ENCODE results near the gene SPTY2D1.
"Not testable (repeated sequence)": the region's sequence is repeated elsewhere in the genome, so short reads cannot be mapped to it uniquely, and the experiment has no call there.

Gene SPTY2D1, protein sequence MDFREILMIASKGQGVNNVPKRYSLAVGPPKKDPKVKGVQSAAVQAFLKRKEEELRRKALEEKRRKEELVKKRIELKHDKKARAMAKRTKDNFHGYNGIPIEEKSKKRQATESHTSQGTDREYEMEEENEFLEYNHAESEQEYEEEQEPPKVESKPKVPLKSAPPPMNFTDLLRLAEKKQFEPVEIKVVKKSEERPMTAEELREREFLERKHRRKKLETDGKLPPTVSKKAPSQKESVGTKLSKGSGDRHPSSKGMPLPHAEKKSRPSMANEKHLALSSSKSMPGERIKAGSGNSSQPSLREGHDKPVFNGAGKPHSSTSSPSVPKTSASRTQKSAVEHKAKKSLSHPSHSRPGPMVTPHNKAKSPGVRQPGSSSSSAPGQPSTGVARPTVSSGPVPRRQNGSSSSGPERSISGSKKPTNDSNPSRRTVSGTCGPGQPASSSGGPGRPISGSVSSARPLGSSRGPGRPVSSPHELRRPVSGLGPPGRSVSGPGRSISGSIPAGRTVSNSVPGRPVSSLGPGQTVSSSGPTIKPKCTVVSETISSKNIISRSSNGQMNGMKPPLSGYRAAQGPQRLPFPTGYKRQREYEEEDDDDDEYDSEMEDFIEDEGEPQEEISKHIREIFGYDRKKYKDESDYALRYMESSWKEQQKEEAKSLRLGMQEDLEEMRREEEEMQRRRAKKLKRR

DNA sequence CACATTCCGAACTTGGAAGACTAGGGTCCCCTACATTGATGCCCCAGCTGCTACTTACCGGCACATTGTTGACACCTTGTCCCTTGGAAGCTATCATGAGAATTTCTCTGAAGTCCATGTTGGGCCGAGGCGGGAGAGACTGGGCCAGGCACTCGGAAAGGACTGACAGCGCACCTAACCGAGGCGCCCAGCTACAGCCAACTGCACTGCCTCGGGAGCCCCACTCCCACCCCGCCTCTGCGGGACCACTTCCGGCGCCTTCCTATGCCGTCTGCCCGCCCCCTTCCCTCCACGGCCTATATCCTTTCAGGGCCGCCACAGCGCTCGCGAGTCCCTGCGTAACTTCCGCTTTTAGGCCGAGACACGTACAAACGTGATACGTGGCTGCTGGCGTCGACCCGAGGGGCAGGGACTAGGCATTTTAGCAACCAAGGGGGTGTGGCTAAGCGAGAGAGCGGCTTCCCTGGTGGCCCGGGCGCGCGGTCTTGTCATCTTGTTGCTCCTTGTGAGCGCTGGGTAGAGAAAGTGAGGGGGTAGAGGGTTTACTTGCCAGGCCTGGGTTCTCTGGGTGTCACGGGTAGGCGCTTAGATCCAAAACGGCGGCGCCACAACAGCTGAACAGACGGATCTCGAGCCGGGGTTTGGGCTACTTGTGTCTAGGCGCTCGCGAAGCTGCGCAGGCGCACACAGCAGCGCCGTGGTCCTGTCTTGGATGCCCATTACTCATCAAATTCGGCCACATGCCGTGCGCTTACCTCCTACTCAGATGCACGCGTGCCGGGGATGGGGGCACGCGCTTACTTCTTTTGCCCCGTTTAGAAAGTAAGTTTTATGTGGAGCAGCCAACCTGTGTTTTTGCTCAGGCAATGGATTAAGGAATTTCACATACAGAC lies at the start of gene SPTY2D1:
TSS of gene SPTY2D1 (minus strand) at position 203 of the 893 bp plus-strand sequence. CDS start at position 118, 85 bp downstream.
- DNase-seq (ENCODE audit: low spot score): peak; percentile 69

DNA sequence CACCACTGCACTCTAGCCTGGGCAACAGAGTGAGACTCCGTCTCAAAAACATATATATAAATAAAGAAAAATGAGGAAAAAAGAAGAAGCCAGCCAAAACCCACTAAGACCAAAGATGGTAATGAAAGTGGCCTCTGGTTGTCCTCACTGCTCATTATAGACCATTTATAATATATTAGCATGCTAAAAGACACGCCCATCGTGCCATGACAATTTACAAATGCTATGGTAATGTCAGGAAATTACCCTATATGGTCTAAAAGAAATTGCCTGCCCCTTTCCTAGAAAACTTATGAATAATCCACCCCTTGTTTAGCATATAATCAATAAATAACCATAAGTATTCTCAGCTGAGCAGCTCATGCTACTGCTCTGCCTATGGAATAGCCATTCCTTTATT lies 48.3 kb upstream of the SPTY2D1 start:
- DNase-seq (ENCODE audit: low spot score): no peak

DNA sequence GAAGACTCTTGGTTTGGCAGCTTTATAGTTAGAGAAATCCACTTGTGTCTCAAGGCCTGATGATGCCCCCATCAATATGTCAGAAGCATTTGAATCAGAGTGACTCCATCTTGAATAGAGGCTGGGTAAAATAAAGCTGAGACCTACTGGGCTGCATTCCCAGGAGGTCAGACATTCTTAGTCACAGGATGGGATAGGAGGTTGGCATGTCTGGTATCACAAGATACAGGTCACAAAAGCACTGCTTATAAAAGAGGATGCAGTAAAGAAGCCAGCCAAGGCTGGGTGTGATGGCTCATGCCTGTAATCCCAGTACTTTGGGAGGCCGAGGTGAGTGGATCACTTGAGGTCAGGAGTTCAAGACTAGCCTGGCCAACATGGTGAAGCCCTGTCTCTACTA lies 47.8 kb upstream of the SPTY2D1 start:
- not testable (repeated sequence) for DNase-seq (ENCODE audit: low spot score)

DNA sequence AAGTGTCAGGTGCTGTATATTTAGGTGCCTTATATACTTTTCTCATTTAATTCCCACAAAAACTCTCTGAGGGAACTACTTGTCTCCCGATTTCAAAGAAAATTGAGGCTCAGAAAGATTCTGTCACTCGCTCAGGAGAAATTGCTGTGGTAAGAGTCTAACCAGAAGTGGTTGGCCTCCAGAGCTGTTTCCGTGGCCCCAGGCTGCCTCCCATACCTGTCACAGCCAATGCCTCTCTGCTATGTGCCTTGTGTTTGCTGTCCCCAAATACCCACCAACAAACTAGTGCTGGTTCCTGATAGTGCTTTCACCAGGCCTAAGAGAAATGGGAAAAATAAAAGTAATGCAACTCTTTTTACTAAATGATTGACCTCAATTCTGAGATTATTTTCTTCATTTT lies 43.4 kb upstream of the SPTY2D1 start:
- no peak for DNase-seq (ENCODE audit: low spot score)

DNA sequence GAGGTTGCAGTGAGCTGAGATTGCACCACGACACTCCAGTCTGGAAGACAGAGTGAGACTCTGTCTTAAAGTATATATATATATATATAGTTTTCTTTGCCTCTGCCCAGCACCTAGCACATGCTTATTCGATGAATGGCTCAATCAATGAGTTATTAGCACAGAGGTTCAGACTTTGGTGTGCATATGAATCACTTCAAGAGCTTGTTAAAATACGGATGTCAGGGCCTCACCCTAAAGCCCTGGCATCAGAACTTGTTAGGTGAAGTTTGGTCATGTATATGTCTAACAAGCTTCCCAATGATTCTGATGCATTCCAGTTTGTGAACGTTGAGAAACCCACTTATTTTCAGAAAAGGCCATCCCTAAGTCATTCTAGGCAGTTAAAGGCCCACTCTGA lies 42.7 kb upstream of the SPTY2D1 start:
- no peak for DNase-seq (ENCODE audit: low spot score)

DNA sequence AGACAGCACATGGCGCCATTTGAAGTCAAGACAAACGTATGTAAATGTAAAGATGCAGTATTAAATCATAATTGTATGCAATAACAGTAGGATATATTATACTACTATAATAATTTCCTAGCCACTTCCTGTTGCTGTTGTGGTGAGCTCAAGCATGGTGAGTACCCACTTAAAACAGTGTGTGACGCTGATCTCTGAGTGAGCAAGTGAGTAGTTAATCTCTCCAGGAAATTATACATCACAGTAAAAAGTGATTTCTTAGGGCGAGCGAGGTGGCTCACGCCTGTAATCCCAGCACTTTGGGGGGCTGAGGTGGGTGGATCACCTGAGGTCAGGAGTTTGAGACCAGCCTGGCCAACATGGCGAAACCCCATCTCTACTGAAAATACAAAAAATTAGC lies 38.1 kb upstream of the SPTY2D1 start:
- not testable (repeated sequence) for DNase-seq (ENCODE audit: low spot score)

DNA sequence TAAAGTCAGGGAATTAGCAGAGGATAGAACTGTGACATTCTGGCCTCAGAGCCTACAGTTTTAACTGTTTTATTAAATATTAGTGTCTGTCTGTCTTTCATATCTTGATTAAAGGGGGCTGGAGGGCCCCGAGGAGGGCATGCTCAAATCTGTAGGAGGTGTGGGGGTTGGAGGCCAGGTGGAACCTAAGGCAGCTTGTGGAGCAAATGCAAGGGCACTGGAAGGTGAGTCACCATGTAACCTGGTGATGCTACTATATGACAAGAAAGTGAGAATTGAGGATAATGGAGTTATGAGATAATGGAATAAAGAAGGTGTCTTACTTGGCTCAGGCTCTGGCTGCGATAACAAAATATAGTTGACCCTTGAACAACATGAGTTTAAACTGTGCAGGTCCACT lies 37.1 kb upstream of the SPTY2D1 start:
- no peak for DNase-seq (ENCODE audit: low spot score)

DNA sequence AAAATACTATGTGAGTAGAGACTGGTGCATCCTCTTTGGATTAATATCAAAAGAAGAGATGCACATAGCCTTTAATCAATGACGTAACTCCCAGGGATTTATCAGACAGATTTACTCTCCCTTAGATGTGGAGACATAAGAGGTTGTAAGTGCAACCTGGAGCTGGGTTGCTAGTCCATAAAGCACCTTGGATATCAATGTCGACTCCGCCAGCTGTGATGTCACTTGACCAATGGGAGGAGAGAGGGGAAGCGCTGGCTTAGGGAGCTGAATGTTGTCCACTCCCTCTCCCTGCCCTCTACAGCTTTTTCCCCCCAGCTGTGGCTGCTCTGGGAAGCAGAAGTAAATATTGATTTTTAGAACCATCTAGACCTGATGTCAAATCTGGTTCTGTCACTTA lies 35.6 kb upstream of the SPTY2D1 start:
- DNase-seq (ENCODE audit: low spot score): no peak

DNA sequence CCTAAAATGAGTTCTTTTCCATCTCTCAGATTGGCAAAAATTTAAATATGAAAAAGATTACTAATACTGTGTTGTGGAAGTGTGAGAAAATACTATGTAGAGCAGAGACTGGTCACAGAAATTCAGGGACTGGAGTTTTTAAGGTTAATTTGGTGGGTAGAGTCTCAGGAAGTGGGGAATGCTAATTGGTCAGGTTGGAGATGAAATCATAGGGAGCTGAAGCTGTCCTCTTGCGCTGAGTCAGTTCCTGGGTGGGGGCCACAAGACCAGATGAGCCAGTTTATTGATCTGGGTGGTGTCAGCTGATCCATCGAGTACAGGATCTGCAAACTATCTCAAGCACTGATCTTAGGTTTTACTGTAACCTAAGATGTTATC lies 35.1 kb upstream of the SPTY2D1 start:
- DNase-seq (ENCODE audit: low spot score): no peak

DNA sequence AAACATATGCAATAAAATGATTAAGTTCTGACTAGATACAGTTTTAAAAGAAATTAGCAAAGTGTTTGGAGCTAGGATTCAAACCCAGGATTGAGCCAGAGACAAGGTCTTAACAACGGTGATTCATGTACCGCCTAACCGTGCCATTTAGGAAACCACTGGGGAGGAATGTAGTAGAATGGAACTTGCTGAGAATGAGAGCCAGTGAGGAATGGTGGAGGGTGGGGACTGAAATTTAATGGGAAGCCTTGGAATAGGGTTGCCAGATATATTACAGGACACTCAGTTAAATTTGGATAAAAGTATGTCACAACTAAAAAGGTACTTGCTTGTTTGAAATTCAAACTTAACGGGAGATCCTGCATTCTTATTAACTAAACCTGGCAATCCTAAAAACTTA lies 34.0 kb upstream of the SPTY2D1 start:
- no peak for DNase-seq (ENCODE audit: low spot score)

DNA sequence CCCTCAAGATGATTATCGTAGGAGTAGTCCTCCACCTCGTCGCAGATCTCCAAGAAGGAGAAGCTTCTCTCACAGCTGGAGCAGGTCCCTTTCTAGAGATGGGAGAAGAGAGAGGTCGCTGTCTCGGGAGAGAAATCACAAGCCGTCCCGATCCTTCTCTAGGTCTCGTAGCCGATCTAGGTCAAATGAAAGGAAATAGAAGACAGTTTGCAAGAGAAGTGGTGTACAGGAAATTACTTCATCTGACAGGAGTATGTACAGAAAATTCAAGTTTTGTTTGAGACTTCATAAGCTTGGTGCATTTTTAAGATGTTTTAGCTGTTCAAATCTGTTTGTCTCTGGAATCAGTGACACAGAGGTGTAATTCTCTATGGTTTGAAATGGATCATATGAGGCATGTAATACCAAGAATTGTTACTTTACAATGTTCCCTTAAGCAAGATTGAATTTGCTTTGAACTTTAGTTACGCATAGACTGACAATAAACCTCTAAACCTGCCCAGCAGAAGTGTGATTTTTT lies 31.3 kb upstream of the SPTY2D1 start:
- DNase-seq (ENCODE audit: low spot score): not testable (repeated sequence)

DNA sequence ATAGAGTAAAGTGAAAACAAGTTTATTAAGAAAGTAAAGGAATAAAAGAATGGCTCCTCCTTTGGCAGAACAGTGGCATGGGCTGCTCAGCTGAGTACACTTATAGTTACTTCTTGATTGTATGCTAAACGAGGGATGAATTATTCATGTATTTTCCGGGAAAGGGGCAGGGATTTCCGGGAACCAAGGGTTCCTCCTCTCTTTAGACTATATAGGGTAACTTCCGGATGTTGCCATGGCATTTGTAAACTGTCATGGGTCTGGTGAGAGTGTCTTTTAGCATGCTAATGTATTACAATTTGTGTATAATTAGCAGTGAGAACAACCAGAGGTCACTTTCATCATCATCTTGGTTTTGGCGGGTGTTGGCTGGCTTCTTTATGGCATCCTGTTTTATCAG lies 23.5 kb upstream of the SPTY2D1 start:
- no peak for DNase-seq (ENCODE audit: low spot score)

DNA sequence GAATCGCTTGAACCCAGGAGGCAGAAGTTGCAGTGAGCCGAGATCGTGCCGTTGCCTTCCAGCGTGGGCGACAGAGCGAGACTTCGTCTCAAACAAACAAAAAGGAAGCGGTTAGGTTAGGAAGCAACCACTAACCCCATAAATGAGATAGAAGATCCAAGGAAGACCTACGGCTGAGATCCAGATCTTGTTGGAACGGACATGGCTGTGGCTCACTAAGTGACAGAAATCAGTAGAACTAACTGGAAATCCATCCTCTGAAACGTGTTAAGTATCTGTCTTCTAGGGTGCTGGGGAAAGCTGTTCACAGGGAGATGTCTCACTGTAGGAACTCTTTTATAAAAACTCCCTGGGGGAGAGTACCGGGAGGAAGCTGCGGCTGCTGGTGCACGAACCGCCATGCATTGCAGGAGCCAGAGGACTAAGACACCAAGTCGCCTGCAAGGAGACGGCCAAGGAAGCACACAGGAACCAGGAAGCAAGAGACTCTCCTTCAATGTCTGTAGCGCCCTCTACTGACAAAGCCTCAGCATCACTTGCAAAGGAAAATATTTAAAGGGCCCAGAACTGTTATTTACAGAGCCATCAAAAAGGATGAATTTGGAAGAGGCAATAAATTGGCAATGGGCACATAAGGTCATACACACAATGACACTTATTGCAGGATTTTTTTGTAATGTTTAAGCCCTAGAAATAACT lies 16.9 kb upstream of the SPTY2D1 start:
- DNase-seq (ENCODE audit: low spot score): peak; percentile 29

DNA sequence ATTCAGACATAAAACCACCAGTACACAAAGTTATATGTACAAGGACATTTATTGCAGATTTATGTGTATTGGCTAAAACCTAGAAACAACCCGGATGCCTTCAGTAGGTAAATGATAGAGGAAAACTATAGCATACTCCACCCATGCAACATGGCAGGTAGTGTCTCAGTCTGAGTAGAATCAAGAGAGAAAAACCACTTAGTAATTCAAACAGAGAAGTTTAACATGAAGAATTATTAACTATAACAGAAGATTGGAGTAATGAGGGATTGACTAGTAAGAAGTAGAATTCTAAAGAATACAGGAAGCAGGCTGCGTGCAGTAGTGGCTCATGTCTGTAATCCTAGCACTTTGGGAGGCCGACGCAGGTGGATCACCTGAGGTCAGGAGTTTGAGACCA lies 16.2 kb upstream of the SPTY2D1 start:
- DNase-seq (ENCODE audit: low spot score): no peak

DNA sequence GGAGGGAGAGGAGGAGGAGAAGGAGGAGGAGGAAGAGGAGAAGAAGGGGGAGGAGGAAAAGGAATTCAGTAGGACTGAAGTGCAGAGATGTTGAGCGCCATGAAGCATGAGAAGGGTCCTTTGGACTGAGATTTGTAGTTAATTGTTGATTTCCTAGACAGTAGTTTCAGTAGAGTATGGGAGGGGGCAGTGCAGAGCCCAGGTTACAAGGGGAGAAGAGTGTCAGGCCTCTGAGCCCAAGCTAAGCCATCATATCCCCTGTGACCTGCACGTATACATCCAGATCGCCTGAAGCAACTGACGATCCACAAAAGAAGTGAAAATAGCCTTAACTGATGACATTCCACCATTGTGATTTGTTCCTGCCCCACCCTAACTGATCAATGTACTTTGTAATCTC lies 8.9 kb upstream of the SPTY2D1 start:
- DNase-seq (ENCODE audit: low spot score): not testable (repeated sequence)

DNA sequence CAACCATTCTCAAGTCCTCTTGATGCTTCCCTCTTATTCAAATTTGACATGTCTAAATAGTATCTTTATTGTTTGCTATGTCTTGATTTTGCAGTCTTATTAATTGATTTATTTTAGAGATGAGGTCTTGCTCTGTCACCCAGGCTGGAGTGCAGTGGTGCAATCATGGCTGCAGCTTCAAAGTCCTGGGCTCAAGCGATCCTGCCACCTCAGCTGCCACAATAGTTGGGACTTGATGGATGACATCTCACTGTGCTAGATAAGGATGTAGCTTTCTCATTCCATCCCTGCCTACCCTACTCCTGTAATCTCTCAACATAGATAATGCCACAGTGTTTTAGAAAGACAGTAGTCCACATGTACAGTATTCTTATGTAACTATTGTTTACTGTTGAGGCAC lies 7.5 kb upstream of the SPTY2D1 start:
- DNase-seq (ENCODE audit: low spot score): no peak

DNA sequence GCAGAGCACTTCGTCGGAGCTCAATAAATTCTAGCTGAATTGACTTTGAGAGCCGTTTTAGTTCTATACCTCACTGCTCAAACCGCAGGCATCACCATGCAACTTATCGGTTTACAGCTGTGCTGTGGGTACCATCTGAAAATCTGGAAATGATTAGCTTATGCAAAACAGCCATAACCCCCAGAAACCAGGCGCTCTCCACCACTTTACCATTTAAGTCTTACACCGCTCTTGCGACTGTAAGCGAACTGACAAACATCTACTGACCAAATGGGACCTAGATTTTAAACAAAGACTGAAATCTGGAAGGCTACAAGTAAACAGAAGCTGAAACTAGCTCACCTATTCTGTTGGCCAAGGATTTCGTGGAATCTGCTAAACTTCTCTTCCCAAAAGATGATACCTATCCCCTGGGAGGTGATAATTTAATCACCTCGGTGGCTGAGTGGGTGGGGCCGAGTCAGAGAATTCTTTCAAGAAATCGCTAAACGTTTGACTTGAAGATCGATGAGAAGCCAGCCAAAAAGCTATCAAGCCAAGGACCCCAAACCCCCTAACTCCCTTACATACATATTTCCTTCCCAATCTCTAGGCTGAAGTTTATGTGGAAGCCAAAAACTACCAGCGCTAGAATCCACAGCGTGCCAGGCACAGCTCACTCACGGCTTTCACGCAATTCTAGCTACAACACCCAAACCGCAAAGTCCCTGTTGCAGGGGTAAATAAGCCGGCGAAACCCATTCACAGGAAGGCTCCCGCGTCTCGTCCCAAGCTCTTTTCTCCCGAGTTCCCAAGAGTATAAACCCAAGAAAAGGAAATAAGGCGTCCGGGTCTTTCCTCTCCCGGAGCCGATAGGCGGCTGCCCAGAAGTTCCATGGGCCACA lies 644 bp downstream of the SPTY2D1 start:
- DNase-seq (ENCODE audit: low spot score): no peak

DNA sequence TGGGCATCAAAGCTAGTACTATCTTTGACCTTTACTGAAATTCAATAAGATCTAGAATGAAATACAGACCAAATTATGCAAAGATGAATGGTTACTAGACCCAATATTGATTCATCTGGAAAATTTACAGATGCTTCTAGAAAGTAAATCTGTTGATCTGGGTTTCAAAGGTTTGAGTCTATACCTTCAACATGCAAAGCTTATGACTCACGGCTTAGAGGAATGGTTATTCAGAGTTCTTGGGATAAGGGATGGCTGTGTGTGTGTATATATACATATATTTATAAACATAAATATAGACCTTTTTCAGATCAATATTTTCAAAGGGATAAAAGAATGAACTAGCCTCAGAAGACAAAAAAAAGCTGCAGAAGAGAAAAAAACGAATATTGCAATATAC lies 1.3 kb downstream of the SPTY2D1 start:
- DNase-seq (ENCODE audit: low spot score): no peak

DNA sequence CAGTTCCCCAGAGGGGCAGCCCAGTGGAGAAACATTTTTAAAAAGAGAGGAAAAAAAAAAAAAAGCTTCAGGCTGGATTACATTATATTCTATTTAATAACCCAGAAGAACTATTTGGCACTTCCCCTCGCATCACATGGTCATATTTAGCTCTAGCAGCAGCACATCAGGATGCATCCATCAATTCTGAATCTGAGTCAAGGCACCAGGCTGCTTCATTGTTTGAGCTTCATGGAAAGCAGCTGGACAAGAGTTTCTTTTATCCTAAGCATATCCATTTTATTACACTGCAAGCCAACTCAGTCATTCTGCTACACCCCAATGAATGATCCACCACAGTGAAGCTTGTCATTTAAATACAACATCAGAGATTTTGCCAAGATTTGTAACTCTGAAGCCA lies 10.0 kb downstream of the SPTY2D1 start:
- no peak for DNase-seq (ENCODE audit: low spot score)

DNA sequence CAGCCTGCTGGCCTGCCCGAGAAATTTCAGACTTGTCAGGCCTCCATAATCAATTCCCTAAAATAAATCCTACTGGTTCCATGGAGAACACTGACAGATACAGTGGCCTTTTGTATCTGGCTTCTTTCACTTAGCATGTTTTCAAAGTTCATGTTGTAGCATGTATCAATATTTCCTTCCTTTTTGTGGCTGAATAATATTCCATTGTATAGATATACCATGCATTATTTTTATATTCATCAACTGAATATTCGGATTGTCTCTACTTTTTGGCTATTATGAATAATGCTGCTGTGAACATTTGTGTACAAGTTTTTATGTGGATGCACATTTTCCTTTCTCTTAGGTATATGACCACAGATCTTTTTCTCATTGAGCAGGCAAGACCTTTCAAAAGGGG lies 10.4 kb downstream of the SPTY2D1 start:
- DNase-seq (ENCODE audit: low spot score): no peak
